Measurements from ENCODE around the gene LGI4.

- TF ChIP-seq SIN3A (IDR thresholded peaks at IDR 0.05; ENCODE audit: low read depth) (no peak), ZNF274 (IDR thresholded peaks at IDR 0.05; ENCODE audit: low read depth, low read length) (no peak), TCF7L2 (IDR thresholded peaks at IDR 0.05; ENCODE audit: borderline replicate concordance, extremely low read depth, insufficient read depth, insufficient read length) (no peak), EZH2 (IDR thresholded peaks at IDR 0.05) (no peak), ELF1 (IDR thresholded peaks at IDR 0.05; ENCODE audit: borderline replicate concordance, low read depth) (no peak), RAD21 (IDR thresholded peaks at IDR 0.05; ENCODE audit: low read depth) (no peak), POLR2A (IDR thresholded peaks at IDR 0.05; ENCODE audit: borderline replicate concordance, extremely low read depth, insufficient read depth, insufficient read length) (no peak), POLR2AphosphoS5 (IDR thresholded peaks at IDR 0.05; ENCODE audit: low read depth, low read length) (no peak), EZH2phosphoT487 (IDR thresholded peaks at IDR 0.05; ENCODE audit: borderline replicate concordance) (no peak)
- TF ChIP-seq, protein P1, sequence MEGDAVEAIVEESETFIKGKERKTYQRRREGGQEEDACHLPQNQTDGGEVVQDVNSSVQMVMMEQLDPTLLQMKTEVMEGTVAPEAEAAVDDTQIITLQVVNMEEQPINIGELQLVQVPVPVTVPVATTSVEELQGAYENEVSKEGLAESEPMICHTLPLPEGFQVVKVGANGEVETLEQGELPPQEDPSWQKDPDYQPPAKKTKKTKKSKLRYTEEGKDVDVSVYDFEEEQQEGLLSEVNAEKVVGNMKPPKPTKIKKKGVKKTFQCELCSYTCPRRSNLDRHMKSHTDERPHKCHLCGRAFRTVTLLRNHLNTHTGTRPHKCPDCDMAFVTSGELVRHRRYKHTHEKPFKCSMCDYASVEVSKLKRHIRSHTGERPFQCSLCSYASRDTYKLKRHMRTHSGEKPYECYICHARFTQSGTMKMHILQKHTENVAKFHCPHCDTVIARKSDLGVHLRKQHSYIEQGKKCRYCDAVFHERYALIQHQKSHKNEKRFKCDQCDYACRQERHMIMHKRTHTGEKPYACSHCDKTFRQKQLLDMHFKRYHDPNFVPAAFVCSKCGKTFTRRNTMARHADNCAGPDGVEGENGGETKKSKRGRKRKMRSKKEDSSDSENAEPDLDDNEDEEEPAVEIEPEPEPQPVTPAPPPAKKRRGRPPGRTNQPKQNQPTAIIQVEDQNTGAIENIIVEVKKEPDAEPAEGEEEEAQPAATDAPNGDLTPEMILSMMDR (IDR thresholded peaks at IDR 0.05 in 2 of 3, conservative IDR thresholded peaks at IDR 0.05 in 1 of 3; ENCODE audit: borderline replicate concordance in 1 of 3, insufficient read depth in 1 of 3, low read depth in 2 of 3, low read length in 2 of 3) = no peak
These were observed 30.5 kb downstream of the LGI4 start for GRCh38 chr19:35104361-35104760.
